ENCODE results near the gene PPIE.

The PPIE gene

GRCh38 chr1:39701049-39701439 lies 37.6 kb upstream of the PPIE start:
- DNase-seq (ENCODE audit: insufficient read length, low spot score) (no peak), FAIRE-seq (no peak)
- no peak for TF ChIP-seq CTCF (IDR thresholded peaks at IDR 0.05; ENCODE audit: insufficient read depth, missing control alignments)

- no peak for DNase-seq (ENCODE audit: insufficient read length, low spot score)
- no peak for TF ChIP-seq CTCF (IDR thresholded peaks at IDR 0.05; ENCODE audit: insufficient read depth, missing control alignments)
- no peak for FAIRE-seq
Observed at GRCh38 chr1:39704757-39705156, 33.9 kb upstream of the PPIE start.

- DNase-seq (ENCODE audit: insufficient read length, low spot score) (no peak), FAIRE-seq (no peak)
- TF ChIP-seq CTCF (IDR thresholded peaks at IDR 0.05; ENCODE audit: insufficient read depth, missing control alignments) = no peak
Observed at GRCh38 chr1:39707506-39707905, 31.2 kb upstream of the PPIE start.

- no peak for FAIRE-seq
- no peak for TF ChIP-seq CTCF (IDR thresholded peaks at IDR 0.05; ENCODE audit: insufficient read depth, missing control alignments)
- DNase-seq (ENCODE audit: insufficient read length, low spot score) = no peak
Observed at GRCh38 chr1:39711104-39711965, 27.3 kb upstream of the PPIE start.

- FAIRE-seq (no peak), DNase-seq (ENCODE audit: insufficient read length, low spot score) (no peak)
- TF ChIP-seq CTCF (IDR thresholded peaks at IDR 0.05; ENCODE audit: insufficient read depth, missing control alignments) = no peak
Observed at GRCh38 chr1:39711966-39712340, 26.7 kb upstream of the PPIE start.

- TF ChIP-seq CTCF (IDR thresholded peaks at IDR 0.05; ENCODE audit: insufficient read depth, missing control alignments) = no peak
- DNase-seq (ENCODE audit: insufficient read length, low spot score) = no peak
- no peak for FAIRE-seq
Observed at GRCh38 chr1:39713557-39713956, 25.1 kb upstream of the PPIE start.

- FAIRE-seq (no peak), DNase-seq (ENCODE audit: insufficient read length, low spot score) (no peak)
- no peak for TF ChIP-seq CTCF (IDR thresholded peaks at IDR 0.05; ENCODE audit: insufficient read depth, missing control alignments)
Observed at GRCh38 chr1:39717809-39718208, 20.9 kb upstream of the PPIE start.
